KOPT-K1 (cell line): ENCODE data around the gene OTOF.

Source experiments
- H3K27ac ChIP-seq: fragments of 200-600 bp; sonication (generic); 2 replicates; pipeline ENCODE4 v1.5.1; 2016; ENCODE audit warnings: antibody characterized with exemption, mild to moderate bottlenecking, low read depth, low read length; ENCODE audit not compliant: poor library complexity, severe bottlenecking
- H3K36me3 ChIP-seq: fragments of 200-600 bp; sonication (generic); 2 replicates; pipeline ENCODE4 v1.5.1; 2017; ENCODE audit warnings: antibody characterized with exemption, mild to moderate bottlenecking, low read length, moderate library complexity; ENCODE audit not compliant: insufficient read depth
- H3K9me3 ChIP-seq: fragments of 200-600 bp; sonication (generic); 2 replicates; pipeline ENCODE4 v1.5.1; 2017; ENCODE audit warnings: antibody characterized with exemption, low read length, mild to moderate bottlenecking; ENCODE audit not compliant: insufficient read depth, poor library complexity, severe bottlenecking

OTOF gene

DNA sequence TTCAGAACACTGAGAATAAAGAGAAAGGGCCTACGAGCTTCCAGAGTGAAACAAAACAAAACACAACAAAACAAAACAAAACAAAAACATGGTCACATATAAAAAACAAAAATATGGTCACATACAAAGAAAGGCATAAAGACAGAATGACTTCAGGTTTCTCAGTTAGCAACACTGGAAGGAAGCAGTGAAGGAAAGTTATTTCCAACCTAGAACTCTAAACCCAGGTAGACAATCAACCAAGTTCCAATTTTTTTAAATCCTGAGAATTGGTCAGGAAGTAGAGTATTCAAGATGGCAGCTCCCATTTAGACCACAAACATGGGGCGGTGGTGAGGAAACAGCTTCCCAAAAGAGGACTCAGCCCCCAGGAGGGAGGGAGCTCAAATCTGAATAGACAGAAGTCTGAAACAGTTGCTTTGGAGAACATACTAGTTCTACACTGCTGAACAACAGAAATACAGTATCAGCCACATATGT lies 67.1 kb downstream of the OTOF start:
- H3K36me3 ChIP-seq: no peaks in the 10 kb centered on the region
- no peaks in the 10 kb centered on the region for H3K9me3 ChIP-seq
- H3K27ac ChIP-seq: no peak overlapping the region

DNA sequence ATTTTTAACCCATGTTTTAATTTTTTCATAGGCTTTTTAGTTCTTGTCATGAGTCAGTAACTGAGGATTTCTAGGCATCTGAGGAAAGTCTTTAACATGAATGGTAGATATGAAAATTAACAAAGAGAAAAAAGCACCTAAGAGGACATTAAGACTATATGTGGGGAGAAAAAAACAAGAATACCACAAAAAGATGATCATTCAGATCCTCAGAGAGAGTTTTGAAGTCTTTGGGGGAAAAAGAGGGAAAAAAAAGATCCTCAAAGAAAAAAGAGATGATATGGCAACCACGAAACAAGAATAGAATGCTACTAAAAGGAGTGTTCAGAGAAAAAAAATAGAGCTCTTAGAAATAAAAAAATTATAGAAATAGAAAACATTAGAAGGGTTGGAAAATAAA lies 68.1 kb downstream of the OTOF start:
- Histone ChIP-seq H3K9me3 (no peaks in the 10 kb centered on the region), H3K36me3 (no peaks in the 10 kb centered on the region), H3K27ac (no peak overlapping the region)

DNA sequence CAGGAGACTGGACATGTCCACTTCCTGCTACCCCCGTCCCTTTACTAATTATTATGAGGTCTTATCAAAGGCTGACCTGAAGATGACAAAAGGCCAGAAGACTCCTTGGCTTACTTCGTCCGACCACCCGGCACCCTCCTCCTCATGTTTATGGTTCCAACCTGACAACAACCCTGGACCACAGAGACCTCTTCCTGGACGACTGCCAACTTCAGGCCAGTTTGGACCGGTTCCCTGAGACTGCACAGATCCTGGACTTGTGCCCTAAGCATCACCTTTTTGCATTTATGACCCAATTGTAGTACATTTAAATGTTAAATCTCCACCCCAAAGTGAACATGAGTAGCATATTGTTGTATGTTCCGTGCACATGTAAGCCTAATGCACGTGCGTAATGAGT lies 70.4 kb downstream of the OTOF start:
- H3K9me3 ChIP-seq: no peaks in the 10 kb centered on the region
- H3K36me3 ChIP-seq: no peaks in the 10 kb centered on the region
- H3K27ac ChIP-seq: no peak overlapping the region
